SU-DHL-6 (cell line): Measurements from ENCODE around the gene C20orf204.
"Not testable (repeated sequence)": the region's sequence is repeated elsewhere in the genome, so short reads cannot be mapped to it uniquely, and the experiment has no call there.

Experiments used
- H2AFZ ChIP-seq: fragments of 200-600 bp; sonication (generic); 2 replicates; pipeline ENCODE4 v1.6.1; 2014; ENCODE audit warnings: low read depth, mild to moderate bottlenecking, moderate library complexity, mixed read lengths, antibody characterized with exemption, low read length; ENCODE audit not compliant: severe bottlenecking
- H3F3A ChIP-seq: fragments of 200-600 bp; shearing (Covaris generic); 2 replicates; pipeline ENCODE4 v1.6.0; 2016; ENCODE audit warnings: antibody characterized with exemption, mild to moderate bottlenecking; ENCODE audit not compliant: insufficient read depth
- H3K27ac ChIP-seq: fragments of 200-600 bp; sonication (generic); 2 replicates; pipeline ENCODE4 v1.5.1; 2016; ENCODE audit warnings: low read depth, mild to moderate bottlenecking, low read length, moderate library complexity, mixed read lengths
- H3K27me3 ChIP-seq: fragments of 200-600 bp; sonication (generic), shearing (Covaris generic); 2 replicates; pipeline ENCODE4 v1.6.0; 2014; ENCODE audit warnings: mild to moderate bottlenecking, low read length
- H3K36me3 ChIP-seq: fragments of 200-600 bp; sonication (generic); 2 replicates; pipeline ENCODE4 v1.6.1; 2014; ENCODE audit warnings: mild to moderate bottlenecking, low read length, mixed read lengths
- H3K4me2 ChIP-seq: fragments of 300-600, 200-600 bp; shearing (Covaris generic), sonication (generic); 2 replicates; pipeline ENCODE4 v1.6.0; 2014; ENCODE audit warnings: low read length, low read depth, mild to moderate bottlenecking; ENCODE audit not compliant: poor library complexity, severe bottlenecking
- H3K4me3 ChIP-seq: fragments of 200-600 bp; sonication (generic); 2 replicates; pipeline ENCODE4 v1.5.1; 2014; ENCODE audit warnings: antibody characterized with exemption, low read length, mild to moderate bottlenecking, mixed read lengths; ENCODE audit not compliant: insufficient read depth, poor library complexity, severe bottlenecking
- H3K79me2 ChIP-seq: fragments of 200-600 bp; sonication (generic); 2 replicates; pipeline ENCODE4 v1.6.1; 2014; ENCODE audit warnings: mild to moderate bottlenecking, low read length, moderate library complexity; ENCODE audit not compliant: insufficient read depth
- H3K9ac ChIP-seq: fragments of 200-600 bp; sonication (generic); 2 replicates; pipeline ENCODE4 v1.7.0; 2014; ENCODE audit warnings: mild to moderate bottlenecking, low read length
- H3K9me2 ChIP-seq: fragments of 200-600 bp; sonication (generic); replicated peaks from 2 replicates; pipeline ENCODE4 v1.6.1; 2014; ENCODE audit warnings: low read length; ENCODE audit not compliant: insufficient read depth
- H3K9me3 ChIP-seq: fragments of 200-600 bp; sonication (generic); 2 replicates; pipeline ENCODE4 v1.6.1; 2014; ENCODE audit warnings: low read length, mixed read lengths; ENCODE audit not compliant: insufficient read depth
- H4K20me1 ChIP-seq: fragments of 200-600 bp; sonication (generic); 2 replicates; pipeline ENCODE4 v1.6.1; 2014; ENCODE audit warnings: low read depth, mild to moderate bottlenecking, antibody characterized with exemption, low read length, moderate library complexity, mixed read lengths
- EZH2phosphoT487 ChIP-seq: fragments of 200-600 bp; sonication (generic), shearing (Covaris generic); conservative IDR thresholded peaks from 2 replicates; pipeline ENCODE4 v1.6.1; 2018; ENCODE audit warnings: mild to moderate bottlenecking, antibody characterized with exemption, low read length, moderate library complexity, mixed read lengths
- TF ChIP-seq, protein P1 (sequence below): fragments of 200-600 bp; sonication (generic); IDR thresholded peaks from one replicate; pipeline ENCODE4 v1.5.1; 2017; ENCODE audit warnings: antibody characterized with exemption, mild to moderate bottlenecking, low read length, moderate library complexity; ENCODE audit not compliant: insufficient read depth, poor library complexity, severe bottlenecking

The C20orf204 gene

DNA sequence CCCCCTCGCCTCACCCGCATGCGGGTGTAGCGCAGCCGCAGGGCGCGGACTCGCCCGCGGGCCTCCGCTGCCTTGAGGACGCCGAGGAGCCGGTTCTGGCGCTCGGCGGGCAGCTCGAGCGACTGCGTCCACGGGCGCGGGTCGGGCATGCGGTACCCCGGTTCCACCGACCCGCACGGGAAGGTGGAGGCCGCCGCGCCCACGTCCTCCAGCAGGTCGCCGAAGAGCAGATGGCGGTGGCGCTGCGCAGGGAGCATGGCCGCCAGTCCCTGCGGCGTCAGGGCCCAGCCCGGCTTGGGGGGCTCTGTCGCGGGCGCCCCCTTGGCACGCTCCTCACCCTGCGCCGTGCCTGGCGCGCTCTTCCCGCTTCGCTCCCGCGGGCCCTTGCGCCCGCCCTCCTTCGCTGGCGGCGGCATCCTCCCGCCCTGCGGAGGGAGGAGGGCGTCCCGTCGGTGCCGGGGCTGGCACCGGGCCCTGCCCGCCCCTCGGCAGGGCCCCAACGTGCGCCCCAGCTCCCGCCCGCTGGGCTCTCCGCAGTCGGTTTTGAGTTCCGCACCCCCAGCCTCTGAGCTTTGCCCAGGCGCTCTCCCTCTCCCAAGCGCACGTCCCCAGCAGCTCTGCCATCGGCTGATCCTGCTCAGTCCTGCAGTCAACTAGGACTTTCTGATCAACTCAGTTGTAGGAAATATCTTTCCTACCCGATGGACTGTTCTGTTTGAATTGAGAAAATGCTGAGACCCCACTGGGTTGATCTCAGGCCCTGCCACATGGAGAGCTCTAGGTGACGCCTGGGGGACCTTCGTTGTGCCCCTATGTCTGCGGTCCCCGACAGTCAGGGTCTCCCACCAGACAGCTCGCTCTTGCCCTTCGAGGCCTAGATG is 48.1 kb downstream of the C20orf204 start, which contains the start of gene LKAAEAR1:
TSS of gene LKAAEAR1 (minus strand) at position 595 of the 881 bp plus-strand sequence. CDS start at position 416, 179 bp downstream.
- Histone ChIP-seq H3K9me3 (no peaks in the 10 kb centered on the region), H3K27ac (no peak within 1 kb of the TSS), H3K4me3 (no peak within 1 kb of the TSS), H3K79me2 (no peaks in the 10 kb centered on the region), H3K9me2 (no peaks in the 10 kb centered on the region), H4K20me1 (no peaks in the 10 kb centered on the region), H3K4me2 (peak within 1 kb of the TSS; percentile 36), H3K36me3 (no peaks in the 10 kb centered on the region), H3K27me3 (no peaks in the 10 kb centered on the region), H2AFZ (no peak within 1 kb of the TSS), H3K9ac (0 out of 2 replicates have a peak within 1 kb of the TSS, but pooled peaks have one; percentile 22), H3F3A (peaks cover 20% of the 10 kb centered on the region; the same call in 1 of the 2 replicates)
- TF ChIP-seq EZH2phosphoT487: no peak
- TF ChIP-seq, protein P1, sequence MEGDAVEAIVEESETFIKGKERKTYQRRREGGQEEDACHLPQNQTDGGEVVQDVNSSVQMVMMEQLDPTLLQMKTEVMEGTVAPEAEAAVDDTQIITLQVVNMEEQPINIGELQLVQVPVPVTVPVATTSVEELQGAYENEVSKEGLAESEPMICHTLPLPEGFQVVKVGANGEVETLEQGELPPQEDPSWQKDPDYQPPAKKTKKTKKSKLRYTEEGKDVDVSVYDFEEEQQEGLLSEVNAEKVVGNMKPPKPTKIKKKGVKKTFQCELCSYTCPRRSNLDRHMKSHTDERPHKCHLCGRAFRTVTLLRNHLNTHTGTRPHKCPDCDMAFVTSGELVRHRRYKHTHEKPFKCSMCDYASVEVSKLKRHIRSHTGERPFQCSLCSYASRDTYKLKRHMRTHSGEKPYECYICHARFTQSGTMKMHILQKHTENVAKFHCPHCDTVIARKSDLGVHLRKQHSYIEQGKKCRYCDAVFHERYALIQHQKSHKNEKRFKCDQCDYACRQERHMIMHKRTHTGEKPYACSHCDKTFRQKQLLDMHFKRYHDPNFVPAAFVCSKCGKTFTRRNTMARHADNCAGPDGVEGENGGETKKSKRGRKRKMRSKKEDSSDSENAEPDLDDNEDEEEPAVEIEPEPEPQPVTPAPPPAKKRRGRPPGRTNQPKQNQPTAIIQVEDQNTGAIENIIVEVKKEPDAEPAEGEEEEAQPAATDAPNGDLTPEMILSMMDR: no peak

DNA sequence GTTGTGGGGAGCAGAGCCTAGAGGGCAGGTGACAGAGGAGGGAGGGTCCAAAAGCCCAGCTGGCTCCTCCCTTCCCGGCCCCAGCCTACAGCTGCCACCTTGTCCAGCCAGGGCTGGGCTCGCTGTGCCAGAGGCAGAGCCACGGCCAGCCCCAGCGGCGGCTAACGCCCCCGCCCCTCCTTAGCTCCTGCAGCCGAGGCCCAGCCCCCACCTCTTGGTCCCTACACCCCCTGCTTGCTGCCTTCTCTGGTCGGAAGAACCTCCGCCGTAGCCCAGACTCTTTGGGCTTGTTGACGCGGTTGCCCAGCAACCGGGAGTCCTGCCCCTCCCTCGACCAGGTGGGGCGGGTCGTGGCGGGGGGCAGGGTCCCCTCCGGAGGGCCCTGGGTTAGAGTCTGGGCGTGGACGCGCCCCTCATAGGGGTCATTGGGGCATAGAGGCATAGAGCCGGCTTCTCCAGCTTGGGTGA is 48.7 kb downstream of the C20orf204 start:
- Histone ChIP-seq H3F3A (peaks cover 15% of the 10 kb centered on the region; the same call in 1 of the 2 replicates), H3K27me3 (no peaks in the 10 kb centered on the region), H3K79me2 (no peaks in the 10 kb centered on the region), H3K9me3 (no peaks in the 10 kb centered on the region), H3K4me3 (no peak overlapping the region), H3K9me2 (no peaks in the 10 kb centered on the region), H3K4me2 (no peak overlapping the region), H3K27ac (no peak overlapping the region), H4K20me1 (no peaks in the 10 kb centered on the region), H3K9ac (no peak overlapping the region), H2AFZ (no peak overlapping the region), H3K36me3 (no peaks in the 10 kb centered on the region)
- TF ChIP-seq, protein P1: no peak
- no peak for TF ChIP-seq EZH2phosphoT487

DNA sequence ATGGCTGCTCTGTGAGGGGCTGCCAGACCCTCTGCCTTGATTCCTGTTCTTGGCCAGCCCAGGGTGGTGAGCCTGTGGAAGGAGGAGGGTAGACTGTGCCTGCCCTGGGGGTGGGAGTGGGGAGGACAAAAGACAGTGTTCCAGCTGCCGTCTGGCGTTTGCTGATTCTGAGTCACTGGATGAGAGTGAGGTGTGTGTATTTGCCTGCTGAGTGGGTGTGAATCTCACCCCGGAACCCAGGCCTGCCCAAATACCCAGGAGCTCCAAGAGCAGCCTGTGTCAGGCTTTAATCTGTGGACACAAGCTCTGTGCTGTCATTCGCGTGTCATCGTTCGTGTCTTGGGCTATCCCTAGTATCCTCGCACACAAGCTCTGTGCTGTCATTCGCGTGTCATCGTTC is 50.8 kb downstream of the C20orf204 start:
- Histone ChIP-seq H3K9ac (no peak overlapping the region), H4K20me1 (no peaks in the 10 kb centered on the region), H3K27me3 (no peaks in the 10 kb centered on the region), H3K27ac (no peak overlapping the region), H3F3A (0 out of 2 replicates have a peak, but pooled peaks cover 4% of the 10 kb centered on the region), H3K79me2 (no peaks in the 10 kb centered on the region), H3K4me2 (no peak overlapping the region), H3K36me3 (no peaks in the 10 kb centered on the region), H3K4me3 (no peak overlapping the region), H2AFZ (no peak overlapping the region), H3K9me2 (no peaks in the 10 kb centered on the region), H3K9me3 (no peaks in the 10 kb centered on the region)
- TF ChIP-seq EZH2phosphoT487: no peak
- TF ChIP-seq, protein P1: no peak

DNA sequence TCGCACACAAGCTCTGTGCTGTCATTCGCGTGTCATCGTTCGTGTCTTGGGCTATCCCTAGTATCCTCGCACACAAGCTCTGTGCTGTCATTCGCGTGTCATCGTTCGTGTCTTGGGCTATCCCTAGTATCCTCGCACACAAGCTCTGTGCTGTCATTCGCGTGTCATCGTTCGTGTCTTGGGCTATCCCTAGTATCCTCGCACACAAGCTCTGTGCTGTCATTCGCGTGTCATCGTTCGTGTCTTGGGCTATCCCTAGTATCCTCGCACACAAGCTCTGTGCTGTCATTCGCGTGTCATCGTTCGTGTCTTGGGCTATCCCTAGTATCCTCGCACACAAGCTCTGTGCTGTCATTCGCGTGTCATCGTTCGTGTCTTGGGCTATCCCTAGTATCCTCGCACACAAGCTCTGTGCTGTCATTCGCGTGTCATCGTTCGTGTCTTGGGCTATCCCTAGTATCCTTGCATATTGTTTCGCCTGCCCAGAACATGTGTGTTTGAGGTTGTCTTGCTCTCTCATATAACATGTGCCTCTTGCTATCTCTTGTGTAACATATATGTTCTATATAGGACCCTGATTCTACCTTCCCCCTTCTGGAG is 51.3 kb downstream of the C20orf204 start:
- H3F3A ChIP-seq, H3K27ac ChIP-seq, H3K9me3 ChIP-seq, H3K4me3 ChIP-seq, H3K9ac ChIP-seq, H2AFZ ChIP-seq, H3K79me2 ChIP-seq, H4K20me1 ChIP-seq, H3K9me2 ChIP-seq, H3K27me3 ChIP-seq, H3K36me3 ChIP-seq, H3K4me2 ChIP-seq: not testable (repeated sequence)

DNA sequence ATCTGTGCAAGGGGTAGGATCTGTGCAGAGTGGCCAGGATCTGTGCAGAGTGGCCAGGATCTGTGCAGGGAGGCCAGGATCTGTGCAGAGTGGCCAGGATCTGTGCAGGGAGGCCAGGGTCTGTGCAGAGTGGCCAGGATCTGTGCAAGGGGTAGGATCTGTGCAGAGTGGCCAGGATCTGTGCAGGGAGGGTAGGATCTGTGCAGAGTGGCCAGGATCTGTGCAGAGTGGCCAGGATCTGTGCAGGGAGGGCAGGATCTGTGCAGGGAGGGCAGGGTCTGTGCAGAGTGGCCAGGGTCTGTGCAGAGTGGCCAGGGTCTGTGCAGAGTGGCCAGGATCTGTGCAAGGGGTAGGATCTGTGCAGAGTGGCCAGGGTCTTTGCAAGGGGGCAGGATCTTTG is 52.6 kb downstream of the C20orf204 start:
- H3K4me2 ChIP-seq, H3K9ac ChIP-seq, H3K79me2 ChIP-seq, H3F3A ChIP-seq, H3K36me3 ChIP-seq, H2AFZ ChIP-seq, H3K27me3 ChIP-seq, H3K9me3 ChIP-seq, H3K27ac ChIP-seq, H3K4me3 ChIP-seq, H3K9me2 ChIP-seq, H4K20me1 ChIP-seq: not testable (repeated sequence)
